Smooth muscle cell of the brain vasculature (primary cell): Measurements from ENCODE around the gene IGFLR1.
"Not testable (repeated sequence)": the region's sequence is repeated elsewhere in the genome, so short reads cannot be mapped to it uniquely, and the experiment has no call there.

ENCODE experiments used
- DNase-seq: peaks from one replicate; pipeline ENCODE4 v3.0.0-alpha.2; 2012; ENCODE audit warnings: low read depth, low spot score

The IGFLR1 gene

GRCh38 chr19:35712567-35713505, 29.4 kb downstream of the IGFLR1 start:
- DNase-seq = no peak

GRCh38 chr19:35710784-35711723, 31.2 kb downstream of the IGFLR1 start:
- DNase-seq = no peak

- DNase-seq = no peak
Measured at GRCh38 chr19:35708391-35708790, 33.9 kb downstream of the IGFLR1 start.

GRCh38 chr19:35704218-35704617, 38.0 kb downstream of the IGFLR1 start, which contains the start of gene ZBTB32:
ZBTB32 (plus strand) TSS chr19:35704558; CDS start chr19:35714627, 10,069 bp downstream.
- DNase-seq = no peak

- DNase-seq = no peak
Measured at GRCh38 chr19:35703343-35703742, 38.9 kb downstream of the IGFLR1 start.

GRCh38 chr19:35702223-35703012, 39.8 kb downstream of the IGFLR1 start:
- DNase-seq = peak; percentile 94

- DNase-seq = no peak
Measured at GRCh38 chr19:35696835-35697234, 45.4 kb downstream of the IGFLR1 start.

GRCh38 chr19:35695895-35696422, 46.3 kb downstream of the IGFLR1 start:
- no peak for DNase-seq

- DNase-seq = peak; percentile 24
Measured at GRCh38 chr19:35693835-35694599, 48.2 kb downstream of the IGFLR1 start.

GRCh38 chr19:35693422-35693821, 48.8 kb downstream of the IGFLR1 start:
- DNase-seq = no peak

- no peak for DNase-seq
Measured at GRCh38 chr19:35692010-35692409, 50.2 kb downstream of the IGFLR1 start.

GRCh38 chr19:35691106-35691505, 51.1 kb downstream of the IGFLR1 start:
- not testable (repeated sequence) for DNase-seq

GRCh38 chr19:35689836-35690235, 52.4 kb downstream of the IGFLR1 start:
- no peak for DNase-seq
